HepG2 (cell line): ENCODE measurements around the gene IGF2BP1. TPM values are rescaled to one million over a fixed set of nuclear protein-coding genes. Genes with fewer than 3 reads are reported as not detected.

Experiments used
- CHCHD3 ChIP-seq: sonication (generic); formaldehyde crosslinking; IDR thresholded peaks from 2 replicates; pipeline ENCODE4 v1.8.0; 2022; ENCODE audit warnings: mild to moderate bottlenecking, missing genetic modification reagents, moderate library complexity
- CSRNP2 ChIP-seq: sonication (generic); formaldehyde crosslinking; conservative IDR thresholded peaks from 2 replicates; pipeline ENCODE4 v1.8.0; 2022; ENCODE audit warnings: low read depth, missing genetic modification reagents
- HES4 ChIP-seq: sonication (generic); formaldehyde crosslinking; IDR thresholded peaks from 2 replicates; pipeline ENCODE4 v1.9.0; 2021; ENCODE audit warnings: mild to moderate bottlenecking, missing genetic modification reagents, borderline replicate concordance
- MLX ChIP-seq: IDR thresholded peaks from 2 replicates; pipeline ENCODE4 v1.6.1; 2016
- MNT ChIP-seq: fragments of 450-650 bp; IDR thresholded peaks from 2 replicates; pipeline ENCODE4 v1.6.1; 2016
- NFAT5 ChIP-seq: sonication (generic); formaldehyde crosslinking; IDR thresholded peaks from 2 replicates; pipeline ENCODE4 v1.4.0; 2020; ENCODE audit warnings: missing genetic modification reagents
- SNAPC4 ChIP-seq: sonication (generic); formaldehyde crosslinking; IDR thresholded peaks from 2 replicates; pipeline ENCODE4 v1.4.0; 2020; ENCODE audit warnings: mild to moderate bottlenecking, missing genetic modification reagents
- ZNF234 ChIP-seq: sonication (generic); formaldehyde crosslinking; conservative IDR thresholded peaks from 2 replicates; pipeline ENCODE4 v1.5.1; 2020; ENCODE audit warnings: mild to moderate bottlenecking, missing genetic modification reagents
- ZNF687 ChIP-seq: sonication (generic); formaldehyde crosslinking; IDR thresholded peaks from 2 replicates; pipeline ENCODE4 v1.5.1; 2020; ENCODE audit warnings: mild to moderate bottlenecking, missing genetic modification reagents, moderate library complexity
- polyA plus RNA-seq, 8 experiments: library from polyadenylated mRNA; depleted of rRNA in 3 of 8; stranded (reverse) in 7 of 8; unstranded in 1 of 8; fragments of >200 nt; fragmentation: Illumina TruSeq in 4 of 8; extraction: Trizol in 4 of 8; gene quantifications; 2 replicates each; pipeline versions ENCODE4 v1.2.1 to v1.2.3, GENCODE V29; 2011 to 2016; ENCODE audit warnings: low read depth in 4 of 8, missing spikeins in 1 of 8, mixed read lengths in 1 of 8; ENCODE audit not compliant: insufficient read depth in 1 of 8
- total RNA-seq, 5 experiments: library from RNA; depleted of rRNA; stranded (reverse); fragments of >200 nt; fragmentation: Illumina TruSeq; extraction: Trizol; gene quantifications; 2 replicates each; pipeline ENCODE4 v1.2.3, GENCODE V29; 2016; ENCODE audit warnings: low read depth in 1 of 5

IGF2BP1 gene
- total and polyA plus RNA-seq, 2 of the 13 experiments (the other 11 are each of a cell fraction or from before 2014, with no cell fraction given) = 29.7 to 75.1 TPM

- no peak for TF ChIP-seq CSRNP2 (CRISPR knock-in tag)
- peak; percentile 72 for TF ChIP-seq ZNF687 (CRISPR knock-in tag)
- no peak for TF ChIP-seq ZNF234 (CRISPR knock-in tag)
- no peak for TF ChIP-seq MNT
- 0 out of 2 replicates have a peak, but pooled peaks have one; percentile 64 for TF ChIP-seq NFAT5
- TF ChIP-seq SNAPC4 = peak; percentile 72; the same call in 1 of the 2 replicates
- TF ChIP-seq MLX (CRISPR knock-in tag) = no peak
- no peak for TF ChIP-seq CHCHD3 (CRISPR knock-in tag)
- TF ChIP-seq HES4 (CRISPR knock-in tag) = no peak
Observed at GRCh38 chr17:48960834-48961515, 36.2 kb upstream of the IGF2BP1 start (continued).
